Measurements from ENCODE around the gene DCUN1D4. TPM values are rescaled to one million over a fixed set of nuclear protein-coding genes. Genes with fewer than 3 reads are reported as not detected.

DCUN1D4 gene
- total RNA-seq, 1 experiment from 2014 or later = 50.2 TPM

DNA sequence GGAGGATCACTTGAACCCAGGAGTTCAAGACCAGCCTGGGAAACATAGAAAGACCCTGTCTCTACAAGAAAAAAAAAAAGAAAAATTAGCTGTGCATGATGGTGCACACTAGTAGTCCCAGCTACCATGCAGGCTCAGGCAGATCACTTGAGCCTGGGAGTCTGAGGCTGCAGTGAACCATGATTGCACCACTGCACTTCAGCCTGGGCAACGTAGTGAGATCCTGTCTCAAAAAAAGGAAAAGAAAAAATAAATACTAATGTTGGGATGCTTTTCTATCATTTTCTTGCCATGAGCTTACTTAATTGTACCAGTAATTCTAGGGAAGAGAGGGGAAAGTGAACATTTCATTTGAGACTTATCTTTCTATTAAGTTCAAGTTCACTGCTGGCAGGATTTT, 19.8 kb downstream of the DCUN1D4 start:
- POLR2A ChIA-PET = no interaction called here
- ATAC-seq (no peak), DNase-seq (ENCODE audit: low read depth, low spot score) (no peak)
- Histone ChIP-seq H3K27me3 (ENCODE audit: insufficient read depth, low read length) (no peaks in the 10 kb centered on the region), H3K27ac (ENCODE audit: low read depth, low read length) (no peak overlapping the region), H2AFZ (ENCODE audit: low read depth, low read length, poor library complexity, severe bottlenecking) (no peak overlapping the region), H3K4me2 (ENCODE audit: low read length) (no peak overlapping the region), H3K79me2 (ENCODE audit: insufficient read depth, low read length) (peaks cover 40% of the 10 kb centered on the region), H3K4me3 (replicated peaks in 1 of 2; ENCODE audit: low read depth in 1 of 2, low read length in 2 of 2) (no peak overlapping the region), H3K4me1 (ENCODE audit: control insufficient read depth in 1 of 2, insufficient read depth in 2 of 2, low read length in 2 of 2) (no peaks in the 10 kb centered on the region), H3K36me3 (ENCODE audit: control insufficient read depth in 1 of 2, insufficient read depth in 2 of 2, low read length in 2 of 2) (peaks cover 20 to 24% of the 10 kb centered on the region in 2 experiments; a peak in 3 of 4 replicates), H3K9ac (ENCODE audit: low read length) (no peak overlapping the region), H4K20me1 (ENCODE audit: insufficient read depth) (peaks cover 4% of the 10 kb centered on the region; the same call in 1 of the 2 replicates), H3K9me3 (ENCODE audit: control insufficient read depth in 1 of 2, insufficient read depth in 1 of 2, low read depth in 1 of 2, low read length in 2 of 2) (no peaks in the 10 kb centered on the region), H3K9me2 (ENCODE audit: insufficient read depth) (no peaks in the 10 kb centered on the region)
- intact Hi-C loops (cut with micrococcal nuclease) = no loop called here
- CTCF ChIA-PET = no interaction called here
- no TSS peak for BruUV-seq (replicated peaks)
- TF ChIP-seq SP1 (IDR thresholded peaks at IDR 0.05; ENCODE audit: low read depth) (no peak), EGR1 (IDR thresholded peaks at IDR 0.05; ENCODE audit: low read depth) (no peak), ELF1 (IDR thresholded peaks at IDR 0.05; ENCODE audit: borderline replicate concordance, low read depth) (no peak), YY1 (IDR thresholded peaks at IDR 0.05; ENCODE audit: extremely low read depth, insufficient replicate concordance, low read depth, low read length) (no peak), CBX3 (IDR thresholded peaks at IDR 0.05; ENCODE audit: low read depth) (no peak), POLR2A (IDR thresholded peaks at IDR 0.05; ENCODE audit: borderline replicate concordance, extremely low read depth, insufficient read depth, insufficient read length) (no peak), EZH2phosphoT487 (IDR thresholded peaks at IDR 0.05; ENCODE audit: borderline replicate concordance) (no peak), JUND (IDR thresholded peaks at IDR 0.05) (no peak), SRF (IDR thresholded peaks at IDR 0.05; ENCODE audit: low read depth) (no peak)
- TF ChIP-seq, protein P1, sequence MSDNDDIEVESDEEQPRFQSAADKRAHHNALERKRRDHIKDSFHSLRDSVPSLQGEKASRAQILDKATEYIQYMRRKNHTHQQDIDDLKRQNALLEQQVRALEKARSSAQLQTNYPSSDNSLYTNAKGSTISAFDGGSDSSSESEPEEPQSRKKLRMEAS (IDR thresholded peaks at IDR 0.05) = no peak
- TF ChIP-seq, protein P2, sequence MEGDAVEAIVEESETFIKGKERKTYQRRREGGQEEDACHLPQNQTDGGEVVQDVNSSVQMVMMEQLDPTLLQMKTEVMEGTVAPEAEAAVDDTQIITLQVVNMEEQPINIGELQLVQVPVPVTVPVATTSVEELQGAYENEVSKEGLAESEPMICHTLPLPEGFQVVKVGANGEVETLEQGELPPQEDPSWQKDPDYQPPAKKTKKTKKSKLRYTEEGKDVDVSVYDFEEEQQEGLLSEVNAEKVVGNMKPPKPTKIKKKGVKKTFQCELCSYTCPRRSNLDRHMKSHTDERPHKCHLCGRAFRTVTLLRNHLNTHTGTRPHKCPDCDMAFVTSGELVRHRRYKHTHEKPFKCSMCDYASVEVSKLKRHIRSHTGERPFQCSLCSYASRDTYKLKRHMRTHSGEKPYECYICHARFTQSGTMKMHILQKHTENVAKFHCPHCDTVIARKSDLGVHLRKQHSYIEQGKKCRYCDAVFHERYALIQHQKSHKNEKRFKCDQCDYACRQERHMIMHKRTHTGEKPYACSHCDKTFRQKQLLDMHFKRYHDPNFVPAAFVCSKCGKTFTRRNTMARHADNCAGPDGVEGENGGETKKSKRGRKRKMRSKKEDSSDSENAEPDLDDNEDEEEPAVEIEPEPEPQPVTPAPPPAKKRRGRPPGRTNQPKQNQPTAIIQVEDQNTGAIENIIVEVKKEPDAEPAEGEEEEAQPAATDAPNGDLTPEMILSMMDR (IDR thresholded peaks at IDR 0.05 in 2 of 3, conservative IDR thresholded peaks at IDR 0.05 in 1 of 3; ENCODE audit: borderline replicate concordance in 1 of 3, insufficient read depth in 1 of 3, low read depth in 2 of 3, low read length in 2 of 3) = no peak
- RAD21 ChIA-PET (ENCODE audit: low non-redundant PET in 1 of 2, low total read pairs in 2 of 2, uncharacterized antibody in 2 of 2, unreplicated experiment in 2 of 2) = no interaction called here
